Mucosa of rectum (tissue), 2 donors: ENCODE data around the gene FTHL17.

Source experiments
- H3K27ac ChIP-seq, 2 donors: one replicate each; pipeline ENCODE4 v1.7.0; 2013; ENCODE audit warnings: inconsistent platforms in 2 of 2, low read depth in 2 of 2, low read length in 2 of 2
- H3K27me3 ChIP-seq, 2 donors: one replicate each; pipeline ENCODE4 v1.7.0; 2013; ENCODE audit warnings: low read length in 2 of 2; ENCODE audit not compliant: control insufficient read depth in 2 of 2, insufficient read depth in 2 of 2
- H3K36me3 ChIP-seq, 2 donors: one replicate each; pipeline ENCODE4 v1.7.0; 2013; ENCODE audit warnings: low read length in 2 of 2; ENCODE audit not compliant: control insufficient read depth in 2 of 2, insufficient read depth in 2 of 2
- H3K4me1 ChIP-seq, 2 donors: one replicate each; pipeline ENCODE4 v1.7.0; 2013; ENCODE audit warnings: low read length in 2 of 2, mild to moderate bottlenecking in 1 of 2; ENCODE audit not compliant: control insufficient read depth in 2 of 2, insufficient read depth in 2 of 2
- H3K4me3 ChIP-seq, 2 donors: one replicate each; pipeline ENCODE4 v1.7.0; 2013; ENCODE audit warnings: low read length in 2 of 2
- H3K9ac ChIP-seq, 2 donors: one replicate each; pipeline ENCODE4 v1.7.0; 2013; ENCODE audit warnings: low read length in 2 of 2, low read depth in 1 of 2, mild to moderate bottlenecking in 1 of 2
- H3K9me3 ChIP-seq, 2 donors: one replicate each; pipeline ENCODE4 v1.7.0; 2013; ENCODE audit warnings: low read length in 2 of 2; ENCODE audit not compliant: control insufficient read depth in 2 of 2
- donor health status: healthy.
- donor health status: Normal muscosa, but diverticular disease.

FTHL17 gene

DNA sequence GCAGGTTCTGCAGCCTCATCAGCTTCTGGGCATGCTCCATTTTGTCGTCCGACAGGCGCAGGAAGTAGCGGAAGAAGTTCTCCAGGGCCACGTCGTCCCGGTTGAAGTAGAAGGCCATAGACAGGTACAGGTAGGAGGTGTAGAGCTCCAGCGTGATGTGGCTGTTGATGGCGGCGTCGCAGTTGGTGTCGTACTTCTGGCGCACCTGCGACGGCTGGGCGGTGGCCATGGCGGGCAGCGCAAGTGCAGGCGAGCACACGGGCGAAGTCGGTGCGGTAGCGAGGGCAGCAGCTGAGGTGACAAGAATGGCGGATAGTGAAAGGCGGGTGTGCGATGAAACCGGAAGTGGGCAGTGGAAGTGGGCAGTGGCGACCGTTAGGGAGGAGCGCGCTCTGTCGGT, at the start of gene FTHL17:
Gene FTHL17, minus strand, starts transcription at position 317 of the 400 bp plus-strand sequence. Its CDS starts 88 bp downstream, at position 229.
- H3K9me3 ChIP-seq, result peaks cover 0 to 1% of the 10 kb centered on the region in 2 donors
- no peak within 1 kb of the TSS for H3K27ac ChIP-seq
- no peak within 1 kb of the TSS for H3K9ac ChIP-seq
- no peak within 1 kb of the TSS for H3K4me3 ChIP-seq
- H3K27me3 ChIP-seq, result no peaks in the 10 kb centered on the region
- H3K4me1 ChIP-seq, result no peaks in the 10 kb centered on the region
- H3K36me3 ChIP-seq, result no peaks in the 10 kb centered on the region

GRCh38 chrX:31117266-31117665, 45.4 kb upstream of the FTHL17 start:
- Histone ChIP-seq H3K9me3 (no peaks in the 10 kb centered on the region), H3K4me3 (no peak overlapping the region), H3K4me1 (no peaks in the 10 kb centered on the region), H3K27ac (no peak overlapping the region), H3K36me3 (no peaks in the 10 kb centered on the region), H3K9ac (no peak overlapping the region), H3K27me3 (no peaks in the 10 kb centered on the region)

DNA sequence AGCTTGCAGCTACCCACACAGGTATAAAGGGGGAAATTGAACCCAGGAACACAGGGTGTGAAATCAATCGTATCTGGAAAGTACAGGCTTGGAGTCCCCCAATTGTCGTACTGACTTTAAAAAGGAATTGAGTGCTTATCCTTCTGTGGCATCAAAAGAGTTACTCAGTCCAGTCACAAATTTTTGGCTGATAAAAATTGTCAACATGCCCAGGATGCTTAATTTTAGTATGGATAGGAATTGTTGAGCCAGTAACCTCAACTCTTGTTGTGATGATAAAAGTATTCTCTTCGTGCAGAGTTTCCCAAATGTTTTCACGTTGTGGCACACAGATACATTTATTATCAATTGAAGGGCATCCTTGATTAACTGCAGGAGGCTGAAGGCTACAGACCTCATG, 43.6 kb upstream of the FTHL17 start:
- no peaks in the 10 kb centered on the region for H3K4me1 ChIP-seq
- H3K27ac ChIP-seq, result no peak overlapping the region
- H3K36me3 ChIP-seq, result no peaks in the 10 kb centered on the region
- H3K9ac ChIP-seq, result no peak overlapping the region
- H3K4me3 ChIP-seq, result no peak overlapping the region
- H3K27me3 ChIP-seq, result no peaks in the 10 kb centered on the region
- no peaks in the 10 kb centered on the region for H3K9me3 ChIP-seq

DNA sequence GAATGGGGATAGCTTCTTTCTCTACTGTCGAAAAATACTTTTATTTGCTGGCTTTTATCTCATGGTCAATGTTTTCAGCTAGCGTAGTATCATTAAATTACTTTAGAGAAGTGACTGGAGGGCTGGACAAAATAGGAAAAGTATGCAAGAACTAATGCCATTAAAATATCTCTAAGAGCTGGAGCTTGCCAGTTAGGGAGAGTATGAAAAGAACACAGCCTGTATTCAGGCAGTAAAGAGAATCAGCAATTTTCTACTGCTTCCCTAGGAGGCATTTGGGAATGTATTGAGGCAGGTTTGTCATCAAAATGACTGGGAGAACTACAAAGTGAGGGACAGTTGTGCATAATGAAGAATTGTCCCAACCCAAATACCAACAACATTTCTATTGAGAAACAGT, 43.0 kb upstream of the FTHL17 start:
- no peaks in the 10 kb centered on the region for H3K9me3 ChIP-seq
- no peak overlapping the region for H3K27ac ChIP-seq
- H3K4me1 ChIP-seq, result no peaks in the 10 kb centered on the region
- no peak overlapping the region for H3K4me3 ChIP-seq
- H3K27me3 ChIP-seq, result no peaks in the 10 kb centered on the region
- H3K36me3 ChIP-seq, result no peaks in the 10 kb centered on the region
- H3K9ac ChIP-seq, result no peak overlapping the region

DNA sequence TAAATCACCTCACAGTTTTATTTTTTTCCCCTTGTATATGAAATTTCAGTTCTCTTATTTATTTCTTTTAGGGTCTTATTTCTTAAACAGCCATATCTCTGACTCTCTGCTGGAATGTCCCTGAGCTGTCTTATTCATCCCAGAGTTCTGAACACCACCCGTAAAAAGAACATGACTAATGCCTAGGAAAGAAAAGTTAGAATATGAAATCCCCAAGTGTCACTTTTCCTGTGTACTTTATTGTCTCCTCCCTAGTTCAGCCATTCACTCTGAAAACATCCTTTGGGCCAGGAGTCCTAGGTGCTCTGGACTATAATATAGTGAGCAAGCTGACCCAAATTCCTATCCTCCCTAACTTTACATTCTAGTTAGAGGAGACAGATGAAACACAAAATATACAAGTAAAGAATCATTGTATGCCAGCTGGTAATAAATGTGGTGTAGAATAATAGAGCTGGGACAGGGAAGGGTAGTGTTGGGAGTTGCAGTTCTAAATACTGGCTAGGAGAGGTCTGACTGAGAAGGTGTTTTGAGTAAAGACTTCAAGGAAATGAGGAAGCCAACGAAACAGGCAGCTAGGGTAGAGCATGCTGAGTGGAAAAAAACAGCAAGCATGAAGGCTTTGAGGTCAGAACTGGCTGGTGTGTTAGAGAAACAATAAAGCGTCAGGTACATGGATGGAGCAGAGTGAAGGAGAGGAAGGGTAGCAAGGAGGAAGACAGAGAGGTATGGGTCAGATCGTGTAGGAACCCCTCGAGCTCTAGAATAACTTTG, 40.6 kb upstream of the FTHL17 start:
- no peak overlapping the region for H3K4me3 ChIP-seq
- no peaks in the 10 kb centered on the region for H3K4me1 ChIP-seq
- H3K9me3 ChIP-seq, result no peaks in the 10 kb centered on the region
- H3K27ac ChIP-seq, result no peak overlapping the region
- H3K9ac ChIP-seq, result no peak overlapping the region
- H3K36me3 ChIP-seq, result no peaks in the 10 kb centered on the region
- H3K27me3 ChIP-seq, result no peaks in the 10 kb centered on the region

DNA sequence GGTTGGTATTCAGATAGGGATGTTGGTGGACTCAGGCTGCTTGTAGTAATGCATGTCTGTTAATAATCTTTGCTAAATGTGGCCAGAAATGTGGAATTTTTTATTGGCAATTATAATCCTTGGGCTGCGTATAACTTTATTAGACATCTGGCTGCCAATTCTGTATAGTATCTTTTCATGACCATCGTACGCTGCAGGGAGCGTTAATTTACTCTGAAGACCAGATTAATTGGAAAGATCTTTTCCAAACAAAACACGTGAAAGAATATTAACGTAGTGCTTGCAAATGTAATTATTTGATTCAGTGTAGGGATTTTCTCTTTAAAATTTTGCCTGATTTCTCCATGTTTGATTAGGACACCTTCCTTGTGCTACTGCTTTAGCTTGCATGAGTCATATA, 38.8 kb upstream of the FTHL17 start:
- no peak overlapping the region for H3K9ac ChIP-seq

DNA sequence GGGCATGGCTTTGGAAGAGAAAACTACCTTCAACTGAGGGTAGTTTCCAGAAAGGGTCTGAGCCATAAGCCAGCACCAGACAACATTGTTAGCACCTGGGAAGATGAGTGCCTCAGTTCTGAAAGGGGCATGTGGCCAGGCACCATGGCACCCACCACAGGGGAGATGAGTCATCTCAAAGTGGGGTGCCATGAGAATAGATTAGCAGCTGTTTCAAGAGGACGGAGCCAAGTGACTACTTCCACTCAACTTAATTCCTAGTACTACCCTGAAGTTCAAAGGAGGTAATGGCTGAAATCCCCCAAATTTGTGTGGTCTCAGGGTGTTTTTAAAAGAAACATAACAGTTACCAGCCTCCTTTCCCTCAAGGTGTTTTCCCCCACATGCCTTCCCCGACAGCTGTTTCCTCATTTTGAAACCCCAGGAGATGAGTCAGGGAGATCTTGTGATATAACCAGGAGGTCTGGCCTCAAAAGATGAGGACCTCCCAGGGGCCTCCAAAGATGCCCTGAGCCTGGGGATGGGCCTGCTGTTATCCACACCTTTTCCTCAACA, 27.8 kb upstream of the FTHL17 start:
- Histone ChIP-seq H3K9ac (no peak overlapping the region), H3K4me3 (no peak overlapping the region), H3K27me3 (no peaks in the 10 kb centered on the region)

More for the DNA sequence above, 38.8 kb upstream of the FTHL17 start:
- H3K36me3 ChIP-seq, result no peaks in the 10 kb centered on the region
- H3K27ac ChIP-seq, result no peak overlapping the region
- H3K4me3 ChIP-seq, result no peak overlapping the region
- H3K4me1 ChIP-seq, result no peaks in the 10 kb centered on the region
- no peaks in the 10 kb centered on the region for H3K9me3 ChIP-seq
- H3K27me3 ChIP-seq, result no peaks in the 10 kb centered on the region

DNA sequence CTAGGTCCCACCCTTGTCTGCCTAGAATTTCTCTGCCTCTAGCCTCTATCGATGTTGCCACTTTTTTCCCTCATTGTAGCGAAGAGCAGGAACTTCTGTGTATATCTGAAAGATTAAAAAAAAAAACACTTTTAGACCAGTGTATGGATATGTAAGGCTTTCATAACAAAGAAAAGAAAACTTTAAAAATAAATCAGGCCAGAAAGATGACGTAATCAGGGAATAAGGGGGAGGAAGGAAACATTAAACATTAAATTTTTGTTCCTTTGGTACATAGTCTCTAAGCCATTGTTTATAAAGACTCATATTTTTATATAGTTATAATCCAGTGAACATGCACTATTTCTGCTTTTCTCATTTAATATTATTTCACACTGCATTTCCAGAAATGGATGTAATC, 26.2 kb upstream of the FTHL17 start:
- Histone ChIP-seq H3K9ac (no peak overlapping the region), H3K27ac (no peak overlapping the region), H3K36me3 (no peaks in the 10 kb centered on the region), H3K4me1 (no peaks in the 10 kb centered on the region), H3K9me3 (no peaks in the 10 kb centered on the region), H3K4me3 (no peak overlapping the region), H3K27me3 (no peaks in the 10 kb centered on the region)

More for the DNA sequence above, 27.8 kb upstream of the FTHL17 start:
- H3K4me1 ChIP-seq, result no peaks in the 10 kb centered on the region
- no peaks in the 10 kb centered on the region for H3K9me3 ChIP-seq
- no peaks in the 10 kb centered on the region for H3K36me3 ChIP-seq
- H3K27ac ChIP-seq, result no peak overlapping the region

GRCh38 chrX:31093639-31093975, 21.8 kb upstream of the FTHL17 start:
- Histone ChIP-seq H3K4me3 (no peak overlapping the region), H3K4me1 (no peaks in the 10 kb centered on the region), H3K9me3 (peaks cover 0 to 2% of the 10 kb centered on the region in 2 donors), H3K27ac (no peak overlapping the region), H3K27me3 (no peaks in the 10 kb centered on the region), H3K9ac (no peak overlapping the region), H3K36me3 (no peaks in the 10 kb centered on the region)

DNA sequence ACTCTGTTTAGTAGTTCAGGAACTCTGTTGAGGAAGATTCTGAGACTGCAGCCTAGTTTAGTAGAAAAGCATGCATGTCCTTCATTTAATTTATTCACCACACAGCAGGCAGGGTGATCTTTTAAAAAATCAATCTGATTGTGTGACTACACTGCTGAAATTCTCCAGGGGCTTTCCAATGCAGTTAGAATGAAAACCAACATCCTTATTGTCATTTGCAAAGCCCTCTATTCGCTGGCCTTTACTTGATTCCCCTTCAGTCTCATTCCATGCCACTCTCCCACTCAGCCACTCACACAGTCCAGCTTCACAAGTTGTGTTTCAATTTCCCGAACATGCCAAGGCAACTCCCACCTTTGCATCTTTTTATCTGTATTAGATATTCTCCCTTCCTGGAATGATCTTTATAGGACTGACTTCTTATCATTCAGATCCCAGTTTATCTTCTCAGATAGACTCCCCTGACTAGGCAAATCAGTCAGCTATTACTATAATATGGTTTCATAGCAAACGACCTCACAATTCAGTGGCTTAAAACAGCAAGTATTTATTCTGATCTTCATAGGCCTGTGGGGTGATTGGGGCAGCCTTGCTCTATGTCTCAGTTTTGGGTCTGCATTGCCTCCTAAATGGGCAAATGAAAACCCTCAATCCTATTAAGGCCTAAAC, 21.3 kb upstream of the FTHL17 start:
- Histone ChIP-seq H3K27ac (no peak overlapping the region), H3K4me3 (no peak overlapping the region), H3K36me3 (no peaks in the 10 kb centered on the region), H3K9ac (no peak overlapping the region), H3K27me3 (no peaks in the 10 kb centered on the region), H3K4me1 (no peaks in the 10 kb centered on the region), H3K9me3 (peaks cover 0 to 2% of the 10 kb centered on the region in 2 donors)
